HEK293 (cell line): Measurements from ENCODE around the gene KLHL17.

ENCODE experiments used
- ATF2 ChIP-seq: fragments of 450-650 bp; formaldehyde crosslinking; IDR thresholded peaks from 2 replicates; pipeline ENCODE4 v1.5.1; 2016; ENCODE audit warnings: missing biosample characterization, missing genetic modification characterization, low read depth
- FEZF1 ChIP-seq: fragments of 450-650 bp; formaldehyde crosslinking; IDR thresholded peaks from 2 replicates; pipeline ENCODE4 v1.5.1; 2016; ENCODE audit warnings: missing biosample characterization, missing genetic modification characterization
- KLF10 ChIP-seq: fragments of 450-650 bp; IDR thresholded peaks from 2 replicates; pipeline ENCODE4 v1.5.1; 2018; ENCODE audit warnings: missing biosample characterization, mild to moderate bottlenecking, missing genetic modification characterization
- KLF8 ChIP-seq: fragments of 450-650 bp; formaldehyde crosslinking; IDR thresholded peaks from 2 replicates; pipeline ENCODE4 v1.5.1; 2016; ENCODE audit warnings: missing biosample characterization, missing genetic modification characterization
- PRDM6 ChIP-seq: fragments of 450-650 bp; formaldehyde crosslinking; IDR thresholded peaks from 2 replicates; pipeline ENCODE4 v1.5.1; 2017; ENCODE audit warnings: missing biosample characterization, missing genetic modification characterization
- TCF7L2 ChIP-seq: IDR thresholded peaks from 2 replicates; pipeline ENCODE4 v1.6.1; 2011; ENCODE audit warnings: low read depth, mild to moderate bottlenecking, inconsistent platforms, low read length, moderate library complexity, borderline replicate concordance
- YY1 ChIP-seq: fragments of 450-650 bp; formaldehyde crosslinking; IDR thresholded peaks from 2 replicates; pipeline ENCODE4 v1.5.1; 2018; ENCODE audit warnings: missing biosample characterization, missing genetic modification characterization
- ZFHX2 ChIP-seq: fragments of 450-650 bp; formaldehyde crosslinking; conservative IDR thresholded peaks from 2 replicates; pipeline ENCODE4 v1.5.1; 2016; ENCODE audit warnings: missing biosample characterization, missing genetic modification characterization
- ZNF133 ChIP-seq: fragments of 450-650 bp; formaldehyde crosslinking; IDR thresholded peaks from 2 replicates; pipeline ENCODE4 v1.5.1; 2016; ENCODE audit warnings: missing biosample characterization, missing genetic modification characterization
- ZNF138 ChIP-seq: fragments of 450-650 bp; formaldehyde crosslinking; IDR thresholded peaks from 2 replicates; pipeline ENCODE4 v1.5.1; 2016; ENCODE audit warnings: missing biosample characterization, missing genetic modification characterization, borderline replicate concordance
- ZNF18 ChIP-seq: fragments of 450-650 bp; formaldehyde crosslinking; IDR thresholded peaks from 2 replicates; pipeline ENCODE4 v1.5.1; 2016; ENCODE audit warnings: missing biosample characterization, missing genetic modification characterization
- ZNF184 ChIP-seq: fragments of 450-650 bp; IDR thresholded peaks from 2 replicates; pipeline ENCODE4 v1.5.1; 2018; ENCODE audit warnings: missing biosample characterization, mild to moderate bottlenecking, missing genetic modification characterization
- ZNF398 ChIP-seq: fragments of 450-650 bp; formaldehyde crosslinking; IDR thresholded peaks from 2 replicates; pipeline ENCODE4 v1.5.1; 2017; ENCODE audit warnings: missing biosample characterization, missing genetic modification characterization
- ZNF449 ChIP-seq: fragments of 450-650 bp; formaldehyde crosslinking; IDR thresholded peaks from 2 replicates; pipeline ENCODE4 v1.5.1; 2017; ENCODE audit warnings: missing biosample characterization, mild to moderate bottlenecking, missing genetic modification characterization, moderate library complexity
- ZNF473 ChIP-seq: fragments of 450-650 bp; formaldehyde crosslinking; IDR thresholded peaks from 2 replicates; pipeline ENCODE4 v1.5.1; 2017; ENCODE audit warnings: missing biosample characterization, missing genetic modification characterization
- ZNF561 ChIP-seq: fragments of 450-650 bp; IDR thresholded peaks from 2 replicates; pipeline ENCODE4 v1.5.1; 2018; ENCODE audit warnings: missing biosample characterization, missing genetic modification characterization, borderline replicate concordance
- ZNF585B ChIP-seq: fragments of 450-650 bp; formaldehyde crosslinking; IDR thresholded peaks from 2 replicates; pipeline ENCODE4 v1.5.1; 2016; ENCODE audit warnings: missing biosample characterization, missing genetic modification characterization
- ZNF629 ChIP-seq: fragments of 450-650 bp; formaldehyde crosslinking; IDR thresholded peaks from 2 replicates; pipeline ENCODE4 v1.5.1; 2017; ENCODE audit warnings: missing biosample characterization, missing genetic modification characterization
- ZNF670 ChIP-seq: fragments of 450-650 bp; formaldehyde crosslinking; IDR thresholded peaks from 2 replicates; pipeline ENCODE4 v1.5.1; 2016; ENCODE audit warnings: missing biosample characterization, missing genetic modification characterization, low read depth
- ZNF692 ChIP-seq: fragments of 450-650 bp; formaldehyde crosslinking; IDR thresholded peaks from 2 replicates; pipeline ENCODE4 v1.5.1; 2016; ENCODE audit warnings: missing biosample characterization, missing genetic modification characterization
- ZNF792 ChIP-seq: fragments of 450-650 bp; formaldehyde crosslinking; IDR thresholded peaks from 2 replicates; pipeline ENCODE4 v1.5.1; 2016; ENCODE audit warnings: missing biosample characterization, missing genetic modification characterization
- ZNF843 ChIP-seq: fragments of 450-650 bp; formaldehyde crosslinking; IDR thresholded peaks from 2 replicates; pipeline ENCODE4 v1.5.1; 2016; ENCODE audit warnings: missing biosample characterization, missing genetic modification characterization
- ZSCAN30 ChIP-seq: fragments of 450-650 bp; IDR thresholded peaks from 2 replicates; pipeline ENCODE4 v1.5.1; 2018; ENCODE audit warnings: missing biosample characterization, mild to moderate bottlenecking, missing genetic modification characterization, moderate library complexity

KLHL17 gene

GRCh38 chr1:916173-917075 lies 44.0 kb upstream of the KLHL17 start (continued):
- TF ChIP-seq PRDM6 (peak; percentile 82; the same call in 1 of the 2 replicates), ZNF133 (no peak), ZNF792 (tag by site-specific recombination) (no peak), ZNF670 (tag by site-specific recombination) (no peak), ZNF692 (tag by site-specific recombination) (0 out of 2 replicates have a peak, but pooled peaks have one; percentile 53), ZNF449 (tag by site-specific recombination) (peak; percentile 76; the same call in 1 of the 2 replicates), ZFHX2 (tag by site-specific recombination) (peak; percentile 70), FEZF1 (tag by site-specific recombination) (peak; percentile 74), ZNF585B (tag by site-specific recombination) (no peak), ZNF629 (0 out of 2 replicates have a peak, but pooled peaks have one; percentile 41), ZSCAN30 (tag by site-specific recombination) (peak; percentile 2; the same call in 1 of the 2 replicates), ZNF843 (peak; percentile 80), ATF2 (tag by site-specific recombination) (no peak), ZNF561 (tag by site-specific recombination) (peak; percentile 43; the same call in 1 of the 2 replicates), KLF8 (tag by site-specific recombination) (peak; percentile 56; the same call in 1 of the 2 replicates), ZNF18 (tag by site-specific recombination) (0 out of 2 replicates have a peak, but pooled peaks have one; percentile 15), ZNF138 (no peak), YY1 (tag by site-specific recombination) (no peak), ZNF473 (no peak), ZNF184 (tag by site-specific recombination) (no peak), KLF10 (tag by site-specific recombination) (peak; percentile 55; the same call in 1 of the 2 replicates), TCF7L2 (peak; percentile 58; the same call in 1 of the 2 replicates), ZNF398 (tag by site-specific recombination) (no peak)
